GM21447 (cell line): ENCODE results near the gene DPP3.

Source experiments
- ATAC-seq: cut with Tn5 transposase; IDR thresholded peaks from one replicate; pipeline ENCODE4 v1.9.1; 2021; ENCODE audit not compliant: unreplicated experiment

Gene DPP3

DNA sequence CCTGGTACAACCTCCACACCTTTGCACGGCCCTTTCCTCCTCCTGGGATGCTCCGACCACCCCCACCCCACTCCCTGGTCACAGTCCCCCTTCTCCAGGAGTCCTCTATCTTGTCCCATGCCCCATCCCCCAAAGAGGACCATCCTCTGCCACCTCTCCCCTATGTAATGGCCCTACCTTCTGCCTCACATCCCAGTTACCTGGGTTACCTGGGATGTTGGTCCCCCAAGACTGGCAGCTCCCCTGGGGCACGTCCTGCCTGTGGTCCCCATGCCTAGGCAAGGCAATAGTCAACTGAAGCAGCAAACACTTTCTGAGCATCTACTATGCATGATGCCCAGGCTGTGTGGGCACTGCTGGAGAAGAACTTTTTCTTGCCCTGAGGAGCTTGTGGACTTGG lies 75.2 kb downstream of the DPP3 start:
- ATAC-seq: no peak

DNA sequence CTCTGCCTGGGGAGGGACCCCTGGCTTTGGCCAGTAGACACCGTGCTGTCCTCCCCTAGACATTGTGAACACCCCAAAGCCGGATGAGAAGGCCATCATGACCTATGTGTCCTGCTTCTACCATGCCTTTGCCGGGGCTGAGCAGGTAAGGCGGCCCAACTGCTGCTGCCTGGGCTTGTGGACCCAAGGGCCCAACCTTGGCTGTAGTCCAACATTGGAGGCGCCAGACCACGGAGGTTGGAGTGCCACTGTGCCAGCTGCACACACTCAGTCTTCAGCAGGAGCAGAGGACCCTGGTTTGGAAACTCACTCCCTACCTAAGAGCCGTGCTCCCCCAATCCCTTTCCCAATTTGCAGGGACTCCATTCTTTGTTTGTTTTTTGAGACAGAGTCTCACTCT lies 75.9 kb downstream of the DPP3 start:
- no peak for ATAC-seq

DNA sequence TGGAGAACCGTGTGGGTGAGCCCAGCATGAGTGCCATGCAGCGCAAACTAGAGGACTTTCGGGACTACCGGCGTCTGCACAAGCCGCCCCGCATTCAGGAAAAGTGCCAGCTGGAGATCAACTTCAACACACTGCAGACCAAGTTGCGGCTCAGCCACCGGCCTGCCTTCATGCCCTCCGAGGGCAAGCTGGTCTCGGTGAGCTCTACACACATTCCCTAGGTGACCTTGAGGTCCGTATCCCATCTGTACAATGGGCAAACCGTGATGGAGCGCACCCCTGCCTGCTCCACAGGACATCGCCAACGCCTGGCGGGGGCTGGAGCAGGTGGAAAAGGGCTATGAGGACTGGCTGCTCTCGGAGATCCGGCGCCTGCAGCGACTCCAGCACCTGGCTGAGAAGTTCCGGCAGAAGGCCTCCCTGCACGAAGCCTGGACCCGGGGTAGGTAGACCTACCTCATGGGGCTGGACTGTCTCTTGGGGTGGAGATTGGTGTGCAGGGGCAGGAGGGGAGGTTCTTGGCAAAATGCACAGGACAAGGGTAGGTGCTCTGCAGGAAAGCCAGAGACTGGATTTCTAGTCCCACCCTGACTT lies 77.6 kb downstream of the DPP3 start:
- no peak for ATAC-seq
